ENCODE data around the gene APOBEC3F. TPM values are rescaled to one million over a fixed set of nuclear protein-coding genes. Genes with fewer than 3 reads are reported as not detected.

Gene APOBEC3F
- total RNA-seq, 2 experiments from 2014 or later = 20.7 to 25.0 TPM

DNA sequence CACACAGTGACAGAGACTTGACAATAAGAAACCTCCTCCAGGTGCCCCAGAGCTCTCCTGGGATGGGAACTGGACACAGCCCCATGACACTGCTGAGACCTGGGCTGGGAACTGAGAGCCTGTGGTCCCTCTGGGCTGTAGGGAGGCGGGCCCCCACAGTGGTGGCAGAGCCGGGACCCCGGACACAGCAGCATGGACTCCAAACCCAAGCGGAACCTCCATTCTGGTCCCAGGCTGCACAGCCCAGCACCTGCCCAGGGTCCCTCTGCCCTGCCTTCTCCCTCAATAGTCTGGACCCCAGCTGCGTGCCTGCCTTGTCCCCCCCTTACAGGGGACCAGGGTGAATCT lies 48.0 kb downstream of the APOBEC3F start:
- TF ChIP-seq, protein P1, sequence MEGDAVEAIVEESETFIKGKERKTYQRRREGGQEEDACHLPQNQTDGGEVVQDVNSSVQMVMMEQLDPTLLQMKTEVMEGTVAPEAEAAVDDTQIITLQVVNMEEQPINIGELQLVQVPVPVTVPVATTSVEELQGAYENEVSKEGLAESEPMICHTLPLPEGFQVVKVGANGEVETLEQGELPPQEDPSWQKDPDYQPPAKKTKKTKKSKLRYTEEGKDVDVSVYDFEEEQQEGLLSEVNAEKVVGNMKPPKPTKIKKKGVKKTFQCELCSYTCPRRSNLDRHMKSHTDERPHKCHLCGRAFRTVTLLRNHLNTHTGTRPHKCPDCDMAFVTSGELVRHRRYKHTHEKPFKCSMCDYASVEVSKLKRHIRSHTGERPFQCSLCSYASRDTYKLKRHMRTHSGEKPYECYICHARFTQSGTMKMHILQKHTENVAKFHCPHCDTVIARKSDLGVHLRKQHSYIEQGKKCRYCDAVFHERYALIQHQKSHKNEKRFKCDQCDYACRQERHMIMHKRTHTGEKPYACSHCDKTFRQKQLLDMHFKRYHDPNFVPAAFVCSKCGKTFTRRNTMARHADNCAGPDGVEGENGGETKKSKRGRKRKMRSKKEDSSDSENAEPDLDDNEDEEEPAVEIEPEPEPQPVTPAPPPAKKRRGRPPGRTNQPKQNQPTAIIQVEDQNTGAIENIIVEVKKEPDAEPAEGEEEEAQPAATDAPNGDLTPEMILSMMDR (IDR thresholded peaks at IDR 0.05) = no peak
- Mint-ChIP-seq H3K9me3 (no peaks in the 10 kb centered on the region), H3K27ac (peak overlapping the region; percentile 98), H3K4me1 (ENCODE audit: low read depth) (peaks cover 77% of the 10 kb centered on the region), H3K4me3 (no peak overlapping the region), H3K27me3 (no peaks in the 10 kb centered on the region), H3K36me3 (ENCODE audit: low read depth) (peaks cover 5% of the 10 kb centered on the region)
- ATAC-seq = no peak
- POLR2A ChIA-PET = interaction anchor here (0.7 to 3.0 kb wide), 6 partner anchors 8 to 26 kb away, joined by 3 to 14 read pairs (median 4); partner anchors contain the start of gene APOBEC3G
- intact Hi-C loops (cut with micrococcal nuclease) = no loop called here
- CTCF ChIA-PET = interaction anchor here (1.4 kb wide), 1 partner anchor 29 kb away, joined by 3 read pairs; no protein-coding TSS in a partner anchor
- DNase-seq = no peak

DNA sequence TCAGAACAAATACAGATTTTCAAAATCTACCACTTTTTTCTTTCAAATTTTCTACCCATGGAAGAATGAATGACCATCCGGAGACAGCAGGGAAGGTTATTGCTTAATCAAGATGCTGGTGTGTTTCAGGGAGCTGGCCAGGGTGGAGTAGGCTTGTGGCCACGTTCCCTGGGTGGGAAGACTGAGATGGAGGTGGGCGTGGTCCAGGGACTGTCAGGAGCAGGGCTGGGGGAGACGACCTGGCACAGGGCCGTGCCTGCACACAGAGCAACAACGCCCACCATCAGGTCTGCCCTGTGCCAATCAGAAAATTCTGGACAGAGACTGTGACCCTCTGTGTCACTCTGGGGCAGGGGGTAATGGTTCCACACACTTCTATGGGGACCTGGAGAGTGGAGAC lies 49.3 kb downstream of the APOBEC3F start:
- DNase-seq (no peak), ATAC-seq (no peak)
- TF ChIP-seq, protein P1 (IDR thresholded peaks at IDR 0.05) = no peak
- H3K27me3 Mint-ChIP-seq = no peaks in the 10 kb centered on the region
- H3K4me3 Mint-ChIP-seq = peak overlapping the region; percentile 58
- no peaks in the 10 kb centered on the region for H3K9me3 Mint-ChIP-seq
- peaks cover 83% of the 10 kb centered on the region for H3K4me1 Mint-ChIP-seq (ENCODE audit: low read depth)
- POLR2A ChIA-PET = interaction anchor here (0.6 to 3.0 kb wide), 5 partner anchors 9 to 22 kb away, joined by 3 to 14 read pairs (median 3); partner anchors contain the start of gene APOBEC3G
- peaks cover 5% of the 10 kb centered on the region for H3K36me3 Mint-ChIP-seq (ENCODE audit: low read depth)
- CTCF ChIA-PET = no interaction called here
- H3K27ac Mint-ChIP-seq = peak overlapping the region; percentile 98
- intact Hi-C loops (cut with micrococcal nuclease) = no loop called here

- TF ChIP-seq, protein P1 (IDR thresholded peaks at IDR 0.05) = no peak
- DNase-seq = peak; percentile 95
- Mint-ChIP-seq H3K4me3 (peak overlapping the region; percentile 58), H3K36me3 (ENCODE audit: low read depth) (peaks cover 5% of the 10 kb centered on the region), H3K9me3 (no peaks in the 10 kb centered on the region), H3K27ac (peak overlapping the region; percentile 98), H3K27me3 (no peaks in the 10 kb centered on the region), H3K4me1 (ENCODE audit: low read depth) (peaks cover 83% of the 10 kb centered on the region)
- POLR2A ChIA-PET = interaction anchor here (0.6 to 3.0 kb wide), 4 partner anchors 9 to 18 kb away, joined by 3 to 14 read pairs (median 4); partner anchors contain the start of gene APOBEC3G
- CTCF ChIA-PET = no interaction called here
- intact Hi-C loops (cut with micrococcal nuclease) = no loop called here
- ATAC-seq = peak; percentile 83
Observed at GRCh38 chr22:39090426-39091064, 49.9 kb downstream of the APOBEC3F start.

- CTCF ChIA-PET = interaction anchor here (0.9 kb wide), 1 partner anchor 88 kb away, joined by 3 read pairs; no protein-coding TSS in a partner anchor
- intact Hi-C loops (cut with micrococcal nuclease) = no loop called here
- Mint-ChIP-seq H3K9me3 (no peaks in the 10 kb centered on the region), H3K27ac (peak overlapping the region; percentile 98), H3K4me1 (ENCODE audit: low read depth) (peaks cover 87% of the 10 kb centered on the region), H3K4me3 (peak overlapping the region; percentile 58), H3K36me3 (ENCODE audit: low read depth) (peaks cover 5% of the 10 kb centered on the region), H3K27me3 (no peaks in the 10 kb centered on the region)
- DNase-seq (no peak), ATAC-seq (no peak)
- POLR2A ChIA-PET = interaction anchor here (1.1 to 1.6 kb wide), 2 partner anchors 8 to 23 kb away, joined by 3 to 4 read pairs; no protein-coding TSS in a partner anchor
- TF ChIP-seq, protein P1 (IDR thresholded peaks at IDR 0.05) = no peak
Observed at GRCh38 chr22:39091126-39092081, 50.7 kb downstream of the APOBEC3F start.

Measured in activated CD8-positive, alpha-beta T cell treated with anti-CD3 and anti-CD28 coated beads for 36 hours (primary cell).